ENCODE results near the gene OXGR1. TPM values are rescaled to one million over a fixed set of nuclear protein-coding genes. Genes with fewer than 3 reads are reported as not detected.
A peak's percentile ranks its signal among the peaks of the same experiment; 100 is the strongest.

The OXGR1 gene
- total RNA-seq, 1 experiment from 2014 or later: not detected

DNA sequence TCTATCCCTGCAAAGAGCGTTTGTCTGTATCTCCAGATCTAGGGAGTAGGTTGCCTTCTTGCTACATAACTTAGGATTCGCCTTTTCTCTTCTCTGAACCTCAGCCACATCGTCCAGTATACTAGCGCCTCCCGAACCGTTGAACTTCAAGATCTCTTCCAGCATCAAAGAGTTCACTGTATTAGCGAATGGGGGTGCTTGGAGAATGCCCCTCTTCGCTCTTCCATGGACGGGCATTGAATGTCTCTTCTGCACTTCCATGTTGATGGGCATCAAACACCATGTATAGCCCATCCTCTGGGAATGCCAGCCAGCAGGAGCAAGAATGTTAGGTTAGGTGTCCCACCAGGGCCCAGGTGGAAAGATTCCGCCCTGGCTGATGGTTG, 575 bp upstream of the OXGR1 start:
- H2BK12ac ChIP-seq (ENCODE audit: insufficient read length, low read depth, low read length): no peak overlapping the region
- no peak overlapping the region for H2AFZ ChIP-seq (ENCODE audit: low read length)
- no peak overlapping the region for H2BK120ac ChIP-seq (ENCODE audit: low read depth, low read length, poor library complexity, severe bottlenecking)
- H3K27ac ChIP-seq (ENCODE audit: insufficient read length, low read depth, low read length): no peak overlapping the region
- no peak overlapping the region for H4K91ac ChIP-seq (ENCODE audit: insufficient read length, low read depth, low read length)
- H3K4me3 Mint-ChIP-seq: peak overlapping the region; percentile 66 to 84
- H3K9ac ChIP-seq (ENCODE audit: extremely low read depth, insufficient read length, low read length): no peak overlapping the region
- peaks cover 0 to 4% of the 10 kb centered on the region in 2 experiments; a peak in 2 of 5 replicates for H3K9me3 Mint-ChIP-seq
- no peak overlapping the region for H3K18ac ChIP-seq (ENCODE audit: insufficient read length, low read depth, low read length)
- H4K20me1 ChIP-seq (ENCODE audit: control insufficient read depth, insufficient read depth, insufficient read length): no peaks in the 10 kb centered on the region
- DNase-seq: no peak
- WGBS (ENCODE audit: extremely low coverage, insufficient read length, low lambda C conversion rate): no CpG with 5 or more reads among the region's 10 CpGs
- no peak overlapping the region for H3K23ac ChIP-seq (ENCODE audit: insufficient read length, low read depth, low read length)
- TF ChIP-seq CTCF (conservative IDR thresholded peaks at IDR 0.05): no peak
- no peak overlapping the region for H4K5ac ChIP-seq (ENCODE audit: insufficient read length, low read depth, low read length)
- no peak overlapping the region for H2BK5ac ChIP-seq (ENCODE audit: insufficient read length, low read length)
- H2BK20ac ChIP-seq (ENCODE audit: low read depth, low read length, poor library complexity, severe bottlenecking): no peak overlapping the region
- H2BK15ac ChIP-seq (ENCODE audit: low read depth, low read length): no peak overlapping the region
- H2AK5ac ChIP-seq (ENCODE audit: insufficient read length, low read length): no peak overlapping the region
- no peak overlapping the region for H3T11ph ChIP-seq (ENCODE audit: low read length)
- no peaks in the 10 kb centered on the region for H3K79me2 ChIP-seq (ENCODE audit: insufficient read depth, low read length)
- H4K8ac ChIP-seq (replicated peaks; ENCODE audit: insufficient read length, low read depth, low read length): no peak overlapping the region
- H3K4ac ChIP-seq (ENCODE audit: low read depth, low read length): no peak overlapping the region
- peaks cover 9% of the 10 kb centered on the region for H3K23me2 ChIP-seq (ENCODE audit: insufficient read length, low read depth, low read length, poor library complexity, severe bottlenecking)
- peak overlapping the region; percentile 80 for H3K4me2 ChIP-seq (ENCODE audit: insufficient read depth, insufficient read length, low read length)
- no peaks in the 10 kb centered on the region for H3K79me1 ChIP-seq (ENCODE audit: insufficient read depth, low read depth, low read length, poor library complexity, severe bottlenecking)
- H3K36me3 Mint-ChIP-seq (ENCODE audit: insufficient read depth in 1 of 3, low read depth in 3 of 3): peaks cover 0 to 5% (median 0%) of the 10 kb centered on the region in 3 experiments; a peak in 1 of 7 replicates
- H3K27ac Mint-ChIP-seq: no peak overlapping the region; a peak in 1 of 7 replicates
- H3K27me3 ChIP-seq (ENCODE audit: insufficient read depth, low read length): peaks cover 49% of the 10 kb centered on the region
- H3K9me3 ChIP-seq (ENCODE audit: control insufficient read depth, low read depth, low read length): no peaks in the 10 kb centered on the region
- no peaks in the 10 kb centered on the region for H3K4me1 ChIP-seq (ENCODE audit: insufficient read depth, low read length)
- H3K56ac ChIP-seq (ENCODE audit: insufficient read length, low read depth, low read length): no peak overlapping the region
- peaks cover 6 to 22% of the 10 kb centered on the region in 2 experiments for H3K4me1 Mint-ChIP-seq
- no peak overlapping the region for H3K14ac ChIP-seq (ENCODE audit: insufficient read depth, low read length)
- peaks cover 100% of the 10 kb centered on the region for H3K27me3 Mint-ChIP-seq (ENCODE audit: low read depth)

Data from H9 (cell line).